ENCODE measurements around the gene SIGLEC10. TPM values are rescaled to one million over a fixed set of nuclear protein-coding genes. Genes with fewer than 3 reads are reported as not detected.
A peak's percentile ranks its signal among the peaks of the same experiment; 100 is the strongest.

The SIGLEC10 gene
- total RNA-seq, 1 donor from 2014 or later: 12.6 TPM

DNA sequence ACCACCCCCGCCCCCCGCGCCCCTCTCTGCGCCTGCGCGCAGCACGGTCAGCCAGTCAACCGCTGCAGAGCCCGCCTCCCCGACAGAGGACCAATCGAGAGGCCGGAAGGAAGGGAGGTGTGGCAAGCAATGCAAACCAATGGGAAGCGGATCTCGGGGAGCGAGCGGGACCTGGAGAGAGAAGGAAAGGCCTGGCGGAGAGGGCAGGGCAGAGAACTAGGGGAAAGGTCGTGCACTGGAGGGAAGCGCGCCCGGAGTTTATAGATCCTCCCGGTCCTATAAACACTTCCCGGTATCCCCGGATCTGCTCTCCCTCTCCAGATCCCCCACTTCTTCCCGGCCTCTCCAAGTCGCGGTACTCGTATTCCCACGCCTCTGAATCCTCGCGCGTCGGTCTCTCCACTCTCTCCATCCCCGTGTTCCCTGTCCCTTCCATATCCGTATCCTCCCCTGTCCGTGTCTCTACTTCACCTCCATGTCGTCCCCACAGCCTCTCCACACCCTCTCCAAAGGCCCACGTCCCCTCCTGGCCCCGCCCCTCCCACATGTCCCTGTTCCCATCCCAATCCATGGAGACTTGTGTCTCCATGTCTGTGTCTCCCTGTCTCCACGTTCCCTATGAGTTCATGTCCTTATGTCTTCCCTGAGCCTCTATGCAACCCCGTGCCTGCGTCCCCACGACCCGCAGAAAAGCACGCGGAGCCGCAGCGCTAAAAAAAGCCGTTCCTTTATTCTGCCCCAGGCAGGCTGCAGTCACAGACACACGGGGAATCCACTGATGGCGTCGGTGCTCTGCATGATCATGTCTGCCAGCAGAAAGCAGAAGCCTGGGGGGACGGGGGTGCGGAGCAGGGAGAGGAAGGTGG is 50.8 kb downstream of the SIGLEC10 start:
- TF ChIP-seq, protein P1, sequence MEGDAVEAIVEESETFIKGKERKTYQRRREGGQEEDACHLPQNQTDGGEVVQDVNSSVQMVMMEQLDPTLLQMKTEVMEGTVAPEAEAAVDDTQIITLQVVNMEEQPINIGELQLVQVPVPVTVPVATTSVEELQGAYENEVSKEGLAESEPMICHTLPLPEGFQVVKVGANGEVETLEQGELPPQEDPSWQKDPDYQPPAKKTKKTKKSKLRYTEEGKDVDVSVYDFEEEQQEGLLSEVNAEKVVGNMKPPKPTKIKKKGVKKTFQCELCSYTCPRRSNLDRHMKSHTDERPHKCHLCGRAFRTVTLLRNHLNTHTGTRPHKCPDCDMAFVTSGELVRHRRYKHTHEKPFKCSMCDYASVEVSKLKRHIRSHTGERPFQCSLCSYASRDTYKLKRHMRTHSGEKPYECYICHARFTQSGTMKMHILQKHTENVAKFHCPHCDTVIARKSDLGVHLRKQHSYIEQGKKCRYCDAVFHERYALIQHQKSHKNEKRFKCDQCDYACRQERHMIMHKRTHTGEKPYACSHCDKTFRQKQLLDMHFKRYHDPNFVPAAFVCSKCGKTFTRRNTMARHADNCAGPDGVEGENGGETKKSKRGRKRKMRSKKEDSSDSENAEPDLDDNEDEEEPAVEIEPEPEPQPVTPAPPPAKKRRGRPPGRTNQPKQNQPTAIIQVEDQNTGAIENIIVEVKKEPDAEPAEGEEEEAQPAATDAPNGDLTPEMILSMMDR (IDR thresholded peaks at IDR 0.05): no peak
- no peaks in the 10 kb centered on the region for H3K9me3 ChIP-seq
- intact Hi-C loops (cut with DNase I): no loop called here

DNA sequence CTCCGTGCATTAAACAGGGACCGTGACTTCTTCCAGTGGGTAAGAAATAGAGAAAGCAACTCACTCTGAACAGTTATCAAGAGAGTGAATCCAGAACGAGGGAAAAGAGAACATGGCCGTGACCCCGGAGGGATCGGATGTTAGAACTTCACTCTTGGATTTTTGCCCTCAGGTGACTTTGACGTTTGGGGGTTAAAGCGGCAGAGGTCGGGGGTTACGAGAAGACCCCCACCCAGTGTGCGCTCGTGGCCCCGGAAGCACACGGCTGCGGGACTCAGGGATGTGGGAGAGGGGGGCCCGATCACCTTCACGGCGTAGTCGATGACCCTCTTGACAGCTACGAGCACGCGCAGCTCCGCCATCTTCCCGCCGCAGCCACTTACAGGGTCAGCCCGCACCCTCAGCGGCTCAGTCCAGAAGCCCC is 51.5 kb downstream of the SIGLEC10 start, which contains the start of gene ETFB:
ETFB (minus strand) TSS at position 424 of the 424 bp plus-strand sequence; CDS start at position 362, 62 bp downstream.
- Histone ChIP-seq H3K4me3 (peak within 1 kb of the TSS; percentile 85), H3K4me1 (peaks cover 16% of the 10 kb centered on the region), H3K36me3 (no peaks in the 10 kb centered on the region), H3K9me3 (no peaks in the 10 kb centered on the region), H3K27ac (peak within 1 kb of the TSS; percentile 92), H3K27me3 (no peaks in the 10 kb centered on the region)
- intact Hi-C loops (cut with DNase I): no loop called here
- no peak for ATAC-seq
- DNase-seq: no peak
- TF ChIP-seq, protein P1 (IDR thresholded peaks at IDR 0.05): peak; percentile 1

More for the DNA sequence above, 50.8 kb downstream of the SIGLEC10 start:
- Histone ChIP-seq H3K4me1 (peaks cover 16% of the 10 kb centered on the region), H3K36me3 (no peaks in the 10 kb centered on the region), H3K27me3 (no peaks in the 10 kb centered on the region), H3K27ac (peak overlapping the region; percentile 92), H3K4me3 (peak overlapping the region; percentile 85)
- DNase-seq (peak; percentile 99), ATAC-seq (peak; percentile 84)

DNA sequence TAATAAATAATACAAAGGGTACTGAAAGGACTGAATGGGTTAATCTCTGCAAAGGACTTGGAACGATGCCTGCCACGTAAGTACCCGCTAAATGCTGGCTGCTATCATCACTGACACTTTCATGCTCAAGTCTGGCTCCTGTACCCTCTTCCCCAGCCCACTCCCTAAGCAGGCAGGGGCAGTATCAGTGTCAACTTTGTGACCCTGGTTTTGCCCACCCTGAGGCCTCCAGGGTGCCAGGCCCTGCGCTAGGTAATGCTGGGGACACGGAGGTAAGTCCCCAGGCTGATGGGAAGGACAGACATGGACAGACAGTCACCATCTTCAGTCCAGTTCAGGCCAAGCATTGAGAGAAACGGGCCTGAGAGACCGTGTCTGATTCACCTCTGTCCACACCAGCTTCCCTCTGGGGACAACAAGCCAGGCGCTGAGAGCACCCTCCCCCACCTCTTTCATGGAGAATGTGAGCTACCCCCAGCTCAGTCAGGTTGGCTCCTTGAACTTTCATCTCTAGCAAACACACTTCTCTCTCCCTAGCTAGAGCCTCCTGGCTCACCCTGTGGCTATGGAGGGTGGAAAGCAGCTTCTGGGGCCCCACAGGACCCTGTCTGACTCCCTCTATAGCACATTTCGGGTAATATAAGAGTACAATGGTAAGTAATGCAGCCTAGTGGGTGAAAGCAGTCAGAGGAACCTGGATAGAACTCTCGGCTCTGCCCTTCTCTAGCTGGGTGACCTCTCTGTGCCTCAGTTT is 52.1 kb downstream of the SIGLEC10 start:
- H3K9me3 ChIP-seq: no peaks in the 10 kb centered on the region
- ATAC-seq (no peak), DNase-seq (no peak)
- TF ChIP-seq, protein P1 (IDR thresholded peaks at IDR 0.05): peak; percentile 8
- intact Hi-C loops (cut with DNase I): no loop called here
- no peaks in the 10 kb centered on the region for H3K27me3 ChIP-seq
- peaks cover 16% of the 10 kb centered on the region for H3K4me1 ChIP-seq
- no peaks in the 10 kb centered on the region for H3K36me3 ChIP-seq
- H3K27ac ChIP-seq: peak overlapping the region; percentile 92
- peak overlapping the region; percentile 85 for H3K4me3 ChIP-seq

DNA sequence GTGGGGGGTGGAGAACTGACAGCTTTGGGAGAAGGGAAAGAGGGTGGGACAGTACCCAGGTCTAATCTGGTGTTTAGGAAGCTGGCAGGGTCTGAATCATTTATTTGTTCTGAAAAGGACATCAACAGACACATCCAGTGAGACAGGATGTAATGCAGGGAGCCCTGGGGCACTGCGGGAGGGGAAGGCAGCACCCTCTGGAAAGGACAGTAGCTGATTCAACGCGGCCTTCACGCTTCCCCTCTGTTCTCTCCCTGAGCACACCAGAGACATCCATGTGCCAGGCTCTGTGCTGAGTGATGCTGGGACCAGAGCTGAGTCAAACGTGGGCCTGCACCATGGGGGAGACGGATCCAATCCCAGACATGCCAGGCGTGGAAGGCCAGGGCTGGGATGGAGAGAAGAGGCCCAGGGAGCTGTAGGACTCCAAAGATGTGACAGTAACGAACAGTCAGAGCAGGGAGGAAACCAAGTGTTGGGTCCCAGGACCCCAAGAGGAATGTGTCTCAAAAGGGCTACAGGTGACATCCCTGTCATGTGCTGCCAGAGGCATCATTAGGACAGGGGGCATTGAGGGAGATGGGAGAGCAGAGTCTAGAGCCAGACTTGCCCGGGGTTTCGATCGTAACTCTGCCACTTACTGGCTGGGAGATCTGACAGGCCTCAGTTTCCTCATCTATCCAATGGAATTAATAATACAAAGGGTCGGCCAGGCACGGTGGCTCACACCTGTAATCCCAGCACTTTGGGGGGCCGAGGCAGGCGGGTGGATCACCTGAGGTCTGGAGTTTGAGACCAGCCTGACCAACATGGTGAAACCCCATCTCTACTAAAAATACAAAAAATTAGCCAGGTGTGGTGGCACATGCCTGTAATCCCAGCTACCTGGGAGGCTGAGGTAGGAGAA is 53.0 kb downstream of the SIGLEC10 start:
- H3K9me3 ChIP-seq: no peaks in the 10 kb centered on the region
- H3K36me3 ChIP-seq: no peaks in the 10 kb centered on the region
- intact Hi-C loops (cut with DNase I): no loop called here
- TF ChIP-seq, protein P1 (IDR thresholded peaks at IDR 0.05): no peak
- no peak overlapping the region for H3K4me3 ChIP-seq
- DNase-seq (no peak), ATAC-seq (no peak)
- no peaks in the 10 kb centered on the region for H3K27me3 ChIP-seq
- H3K4me1 ChIP-seq: peaks cover 16% of the 10 kb centered on the region
- no peak overlapping the region for H3K27ac ChIP-seq

DNA sequence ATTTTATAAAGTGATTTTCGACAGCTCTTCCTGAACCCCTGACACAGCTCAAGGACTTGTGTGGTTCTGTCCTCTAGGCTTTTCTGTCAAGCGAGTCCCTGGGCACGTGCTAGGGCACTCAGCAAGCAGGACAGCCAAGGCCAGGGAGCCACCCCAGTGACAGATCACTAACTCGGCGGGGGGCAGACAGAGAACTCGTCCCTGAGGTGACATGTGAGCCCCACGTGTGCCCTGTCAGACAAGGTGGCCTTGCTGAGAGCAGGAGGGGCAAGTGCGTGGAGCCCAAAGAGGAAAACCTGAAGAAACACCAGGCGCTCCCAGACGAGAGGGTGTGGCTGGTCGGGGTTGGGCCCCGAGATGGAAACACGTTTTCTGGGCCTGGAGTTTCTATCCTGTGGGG is 56.2 kb downstream of the SIGLEC10 start:
- TF ChIP-seq, protein P1 (IDR thresholded peaks at IDR 0.05): no peak
- DNase-seq (no peak), ATAC-seq (no peak)
- Histone ChIP-seq H3K4me3 (no peak overlapping the region), H3K36me3 (no peaks in the 10 kb centered on the region), H3K27ac (no peak overlapping the region), H3K4me1 (peaks cover 16% of the 10 kb centered on the region), H3K9me3 (no peaks in the 10 kb centered on the region), H3K27me3 (no peaks in the 10 kb centered on the region)
- intact Hi-C loops (cut with DNase I): no loop called here
